Gastrocnemius medialis (tissue), 4 donors: ENCODE data around the gene SCARB1. TPM values are rescaled to one million over a fixed set of nuclear protein-coding genes. Genes with fewer than 3 reads are reported as not detected.

ENCODE experiments used
- ATAC-seq, 2 donors: fragments of 150-250 bp; one replicate each; pipeline ENCODE4 v1.9.1; 2016
- DNase-seq, 2 donors: peaks; one replicate each; pipeline ENCODE4 v3.0.0-alpha.2; 2019
- H3K27ac ChIP-seq, 4 donors: fragments of 200-600 bp; sonication (generic); 1 replicate in 1 of 4; 2 replicates in 3 of 4; pipeline ENCODE4 v1.5.1; 2016 to 2018; ENCODE audit warnings: mild to moderate bottlenecking in 2 of 4, moderate library complexity in 1 of 4
- H3K27me3 ChIP-seq, 3 donors: fragments of 200-600 bp; sonication (generic) in 2 of 3; 1 replicate in 1 of 3; 2 replicates in 2 of 3; pipeline versions ENCODE4 v1.5.1 to v1.6.0; 2016 to 2019; ENCODE audit warnings: mild to moderate bottlenecking in 1 of 3, moderate library complexity in 1 of 3
- H3K36me3 ChIP-seq, 2 donors: fragments of 200-600 bp; sonication (generic) in 1 of 2; one replicate each; pipeline ENCODE4 v1.5.1; 2017 to 2018
- H3K4me1 ChIP-seq, 2 donors: fragments of 200-600 bp; sonication (generic) in 1 of 2; one replicate each; pipeline ENCODE4 v1.5.1; 2016 to 2017; ENCODE audit warnings: mild to moderate bottlenecking in 2 of 2
- H3K4me3 ChIP-seq, 4 donors: fragments of 200-600 bp; sonication (generic) in 3 of 4; 1 replicate in 1 of 4; 2 replicates in 3 of 4; pipeline ENCODE4 v1.5.1; 2016 to 2019; ENCODE audit warnings: mild to moderate bottlenecking in 2 of 4
- H3K9me3 ChIP-seq, 3 donors: fragments of 200-600 bp; sonication (generic) in 2 of 3; 1 replicate in 1 of 3; 2 replicates in 2 of 3; pipeline ENCODE4 v1.5.1; 2016 to 2019
- POLR2A ChIP-seq, 2 donors: fragments of 450-650 bp; IDR thresholded peaks; one replicate each; pipeline ENCODE4 v1.6.1; 2017; ENCODE audit warnings: antibody characterized with exemption in 2 of 2, mild to moderate bottlenecking in 2 of 2, moderate library complexity in 2 of 2
- in situ Hi-C, 4 donors: fragments of 200-750 bp; cut with MboI; loops; one replicate each; pipeline versions ENCODE4 v1.15.0 to v1.8.0; 2017; ENCODE audit warnings: low sequenced_read_pairs in 4 of 4
- intact Hi-C: fragments of 100-400 bp; cut with DNase I; formaldehyde crosslinking; loops from one replicate; pipeline ENCODE4 v1.15.1; 2023; ENCODE audit warnings: low total_unique reads
- total RNA-seq, 4 donors: library from RNA; depleted of rRNA; stranded (reverse); fragments of >200 nt; gene quantifications; one replicate each; pipeline versions ENCODE4 v1.1.0 to v1.2.3, GENCODE V29; 2016
- TF ChIP-seq, protein P1 (sequence below), 5 experiments: fragments of 450-650 bp in 3 of 5; fragments of 200-600 bp in 2 of 5; sonication (generic) in 2 of 5; IDR thresholded peaks in 4 of 5; conservative IDR thresholded peaks in 1 of 5; 1 replicate in 4 of 5; 2 replicates in 1 of 5; pipeline ENCODE4 v1.5.1; 2016 to 2019; ENCODE audit warnings: antibody characterized with exemption in 5 of 5, mild to moderate bottlenecking in 3 of 5, moderate library complexity in 3 of 5

Gene SCARB1
- total RNA-seq, 4 donors from 2014 or later: 5.4 to 8.7 (median 6.2) TPM

DNA sequence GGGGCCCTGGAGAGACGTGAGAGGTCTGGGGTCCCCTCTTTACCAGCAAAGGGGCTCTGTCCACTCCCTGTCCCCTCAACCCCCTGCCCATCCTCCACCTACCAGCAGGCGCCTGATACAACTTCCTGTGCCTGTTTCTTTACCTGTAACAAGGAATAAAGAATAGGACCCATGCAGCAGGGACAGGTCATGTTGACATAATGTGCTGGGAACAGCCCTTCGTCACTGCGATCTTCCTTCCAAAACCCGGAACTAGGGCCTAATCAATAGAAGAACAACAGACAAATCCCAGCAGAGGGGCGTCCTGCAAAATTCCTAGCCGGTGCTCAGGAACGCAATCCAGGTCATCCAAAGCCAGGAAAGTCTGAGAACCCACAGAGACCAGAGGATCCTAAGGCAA is 32.1 kb downstream of the SCARB1 start:
- Histone ChIP-seq H3K27me3 (no peaks in the 10 kb centered on the region), H3K9me3 (no peaks in the 10 kb centered on the region), H3K36me3 (no peaks in the 10 kb centered on the region), H3K4me1 (peaks cover 14 to 23% of the 10 kb centered on the region in 2 donors), H3K27ac (no peak overlapping the region), H3K4me3 (no peak overlapping the region)
- no peak for ATAC-seq
- TF ChIP-seq, protein P1, sequence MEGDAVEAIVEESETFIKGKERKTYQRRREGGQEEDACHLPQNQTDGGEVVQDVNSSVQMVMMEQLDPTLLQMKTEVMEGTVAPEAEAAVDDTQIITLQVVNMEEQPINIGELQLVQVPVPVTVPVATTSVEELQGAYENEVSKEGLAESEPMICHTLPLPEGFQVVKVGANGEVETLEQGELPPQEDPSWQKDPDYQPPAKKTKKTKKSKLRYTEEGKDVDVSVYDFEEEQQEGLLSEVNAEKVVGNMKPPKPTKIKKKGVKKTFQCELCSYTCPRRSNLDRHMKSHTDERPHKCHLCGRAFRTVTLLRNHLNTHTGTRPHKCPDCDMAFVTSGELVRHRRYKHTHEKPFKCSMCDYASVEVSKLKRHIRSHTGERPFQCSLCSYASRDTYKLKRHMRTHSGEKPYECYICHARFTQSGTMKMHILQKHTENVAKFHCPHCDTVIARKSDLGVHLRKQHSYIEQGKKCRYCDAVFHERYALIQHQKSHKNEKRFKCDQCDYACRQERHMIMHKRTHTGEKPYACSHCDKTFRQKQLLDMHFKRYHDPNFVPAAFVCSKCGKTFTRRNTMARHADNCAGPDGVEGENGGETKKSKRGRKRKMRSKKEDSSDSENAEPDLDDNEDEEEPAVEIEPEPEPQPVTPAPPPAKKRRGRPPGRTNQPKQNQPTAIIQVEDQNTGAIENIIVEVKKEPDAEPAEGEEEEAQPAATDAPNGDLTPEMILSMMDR (IDR thresholded peaks at IDR 0.05 in 4 of 5, conservative IDR thresholded peaks at IDR 0.05 in 1 of 5): no peak
- no peak for TF ChIP-seq POLR2A (IDR thresholded peaks at IDR 0.05)
- intact Hi-C loops: no loop called here
- no peak for DNase-seq
- in situ Hi-C loops: no loop called here

DNA sequence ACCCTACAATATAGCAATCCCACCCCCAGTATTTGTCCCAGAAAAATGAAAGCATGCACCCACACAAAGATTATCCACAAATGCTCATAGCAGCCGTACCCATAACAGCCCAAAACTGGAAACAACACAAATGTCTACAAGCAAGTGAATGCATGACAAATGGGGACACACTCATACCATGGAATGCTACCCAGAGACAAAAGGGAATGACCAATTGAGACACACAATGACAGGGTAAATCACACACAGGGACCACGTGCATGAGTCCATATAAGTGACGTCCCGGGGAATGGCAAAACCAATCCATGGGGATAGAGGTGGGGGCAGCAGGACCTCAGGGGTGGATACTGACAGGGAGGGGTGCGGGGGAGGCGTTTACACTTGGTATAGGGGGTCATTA is 33.4 kb downstream of the SCARB1 start:
- TF ChIP-seq POLR2A (IDR thresholded peaks at IDR 0.05): no peak
- no peaks in the 10 kb centered on the region for H3K9me3 ChIP-seq
- intact Hi-C loops (no loop called here), in situ Hi-C loops (no loop called here)
- no peak overlapping the region for H3K4me3 ChIP-seq
- H3K4me1 ChIP-seq: peaks cover 14 to 23% of the 10 kb centered on the region in 2 donors
- no peak for ATAC-seq
- H3K36me3 ChIP-seq: no peaks in the 10 kb centered on the region
- no peaks in the 10 kb centered on the region for H3K27me3 ChIP-seq
- DNase-seq: no peak
- no peak overlapping the region for H3K27ac ChIP-seq

DNA sequence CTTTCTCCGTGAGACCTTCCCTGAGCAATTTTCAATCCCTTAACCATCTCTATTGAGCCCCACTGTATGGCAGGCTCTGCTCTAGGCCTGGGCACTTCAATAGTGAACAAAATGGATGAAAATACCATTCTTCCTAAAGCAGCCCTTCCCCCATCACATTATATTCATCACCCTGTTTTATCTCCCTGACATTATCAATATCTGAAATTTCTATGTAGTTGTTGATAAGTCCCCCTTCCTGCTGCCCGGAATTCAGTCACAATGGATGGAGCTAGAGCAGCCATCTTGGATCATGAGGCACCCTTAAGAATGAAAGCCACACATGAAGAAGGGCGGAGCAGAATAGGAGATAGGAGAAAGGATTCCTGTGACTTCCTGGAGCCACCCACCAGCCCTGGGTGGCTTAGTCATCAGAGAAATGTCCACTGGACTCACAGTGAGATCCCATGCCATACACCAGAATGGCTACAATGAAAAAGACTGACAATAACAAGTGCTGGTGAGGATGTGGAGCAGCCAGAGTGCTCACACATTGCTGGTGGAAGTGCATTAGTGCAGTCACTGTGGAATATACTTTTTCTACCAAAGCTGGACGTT is 33.9 kb downstream of the SCARB1 start:
- in situ Hi-C loops (no loop called here), intact Hi-C loops (no loop called here)
- H3K27ac ChIP-seq: no peak overlapping the region

DNA sequence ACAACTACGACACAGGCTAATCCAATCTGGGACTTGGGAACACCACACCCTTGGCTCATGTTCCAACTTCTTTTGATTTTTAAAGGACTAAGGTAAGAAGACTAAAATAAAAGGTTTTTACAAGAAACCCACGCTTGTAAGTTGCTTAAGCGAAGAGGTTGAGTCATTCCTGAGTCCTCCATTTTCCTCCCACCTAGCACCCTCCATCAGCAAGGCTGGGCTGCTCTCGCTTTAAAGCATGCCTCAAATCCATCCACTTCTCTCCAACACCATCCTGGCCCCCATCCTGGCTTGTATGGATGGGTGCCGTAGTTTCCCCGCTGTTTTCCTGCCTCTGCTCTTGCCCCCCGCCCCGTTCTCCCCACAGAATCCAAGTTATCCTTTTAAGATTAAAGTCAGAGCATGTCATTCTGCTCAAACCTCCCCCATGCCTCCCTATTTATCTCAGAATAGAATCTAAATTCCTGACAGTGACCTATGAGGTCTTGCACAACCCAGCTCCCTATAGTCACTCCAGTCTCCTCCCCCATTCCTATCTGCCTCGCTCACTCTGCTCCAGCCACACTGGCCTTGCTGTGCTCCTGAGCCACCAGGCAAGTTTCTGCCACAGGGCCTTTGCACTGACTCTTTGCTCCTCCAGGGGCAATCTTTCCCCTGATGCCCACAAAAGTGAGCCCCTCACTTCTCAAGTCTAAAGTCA is 34.5 kb downstream of the SCARB1 start:
- intact Hi-C loops (no loop called here), in situ Hi-C loops (no loop called here)
- Histone ChIP-seq H3K27me3 (no peaks in the 10 kb centered on the region), H3K36me3 (no peaks in the 10 kb centered on the region), H3K4me1 (peaks cover 12 to 21% of the 10 kb centered on the region in 2 donors), H3K27ac (peak overlapping the region in 1 of 4 donors; percentile 22), H3K9me3 (no peaks in the 10 kb centered on the region), H3K4me3 (no peak overlapping the region)
- TF ChIP-seq, protein P1 (IDR thresholded peaks at IDR 0.05 in 4 of 5, conservative IDR thresholded peaks at IDR 0.05 in 1 of 5): no peak
- TF ChIP-seq POLR2A (IDR thresholded peaks at IDR 0.05): no peak
- peak in 1 of 2 donors; percentile 40 for ATAC-seq
- no peak for DNase-seq

More for the DNA sequence above, 33.9 kb downstream of the SCARB1 start:
- DNase-seq (no peak), ATAC-seq (no peak)
- no peak overlapping the region for H3K4me3 ChIP-seq
- no peaks in the 10 kb centered on the region for H3K27me3 ChIP-seq
- H3K36me3 ChIP-seq: no peaks in the 10 kb centered on the region
- TF ChIP-seq, protein P1 (IDR thresholded peaks at IDR 0.05 in 4 of 5, conservative IDR thresholded peaks at IDR 0.05 in 1 of 5): no peak
- no peak for TF ChIP-seq POLR2A (IDR thresholded peaks at IDR 0.05)
- H3K4me1 ChIP-seq: peaks cover 14 to 23% of the 10 kb centered on the region in 2 donors
- H3K9me3 ChIP-seq: no peaks in the 10 kb centered on the region

DNA sequence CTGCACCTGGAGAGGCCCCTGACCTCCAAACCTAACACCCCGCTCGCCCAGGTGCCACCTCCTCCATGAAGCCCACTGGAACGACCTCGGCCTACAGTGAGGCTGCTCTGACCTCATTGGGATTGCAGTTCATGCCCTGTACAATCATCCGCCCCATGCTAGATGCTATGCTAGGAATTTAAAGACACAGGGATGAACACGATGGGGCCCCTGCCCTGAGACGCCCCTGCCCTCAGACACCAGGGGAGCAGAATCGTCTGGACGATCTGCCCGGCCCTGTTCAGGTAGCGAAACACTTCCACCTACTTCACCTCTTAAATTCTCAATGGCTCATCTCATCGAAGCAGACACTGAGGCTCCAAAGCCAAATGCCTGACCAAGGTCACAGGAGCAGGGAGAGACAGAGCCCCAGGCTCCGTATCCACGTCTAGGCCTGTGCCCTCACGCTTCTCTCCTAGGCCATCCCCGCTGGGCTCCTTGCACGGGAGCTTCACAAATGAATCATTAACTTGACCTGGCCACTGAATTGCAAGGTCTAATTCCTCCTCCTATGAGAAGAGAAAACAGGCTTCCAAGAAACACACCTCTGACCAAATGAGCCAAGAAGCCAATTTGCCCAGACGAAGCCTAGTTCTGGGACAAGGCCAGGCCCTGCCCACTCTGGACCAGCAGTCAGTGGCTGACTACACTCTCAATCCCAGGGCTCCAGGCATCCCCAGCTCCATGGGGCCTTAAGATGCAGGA is 35.2 kb downstream of the SCARB1 start:
- Histone ChIP-seq H3K4me3 (no peak overlapping the region), H3K27me3 (no peaks in the 10 kb centered on the region), H3K4me1 (peaks cover 5 to 14% of the 10 kb centered on the region in 2 donors), H3K9me3 (no peaks in the 10 kb centered on the region), H3K27ac (no peak overlapping the region), H3K36me3 (no peaks in the 10 kb centered on the region)
- ATAC-seq (no peak), DNase-seq (no peak)
- TF ChIP-seq POLR2A (IDR thresholded peaks at IDR 0.05): no peak
- TF ChIP-seq, protein P1 (IDR thresholded peaks at IDR 0.05 in 4 of 5, conservative IDR thresholded peaks at IDR 0.05 in 1 of 5): no peak
- in situ Hi-C loops (no loop called here), intact Hi-C loops (no loop called here)
